Uterus (tissue), 2 donors: ENCODE results near the gene TACR1.

Source experiments
- POLR2A ChIP-seq, 2 donors: fragments of 450-650 bp; IDR thresholded peaks; one replicate each; pipeline ENCODE4 v1.6.1; 2016; ENCODE audit warnings: antibody characterized with exemption in 2 of 2, mild to moderate bottlenecking in 1 of 2, moderate library complexity in 1 of 2
- TF ChIP-seq, protein P1 (sequence below), 4 experiments: fragments of 200-600 bp in 2 of 4; fragments of 450-650 bp in 2 of 4; sonication (generic) in 2 of 4; IDR thresholded peaks; one replicate each; pipeline ENCODE4 v1.5.1; 2016 to 2019; ENCODE audit warnings: antibody characterized with exemption in 4 of 4, mild to moderate bottlenecking in 2 of 4, moderate library complexity in 1 of 4

DNA sequence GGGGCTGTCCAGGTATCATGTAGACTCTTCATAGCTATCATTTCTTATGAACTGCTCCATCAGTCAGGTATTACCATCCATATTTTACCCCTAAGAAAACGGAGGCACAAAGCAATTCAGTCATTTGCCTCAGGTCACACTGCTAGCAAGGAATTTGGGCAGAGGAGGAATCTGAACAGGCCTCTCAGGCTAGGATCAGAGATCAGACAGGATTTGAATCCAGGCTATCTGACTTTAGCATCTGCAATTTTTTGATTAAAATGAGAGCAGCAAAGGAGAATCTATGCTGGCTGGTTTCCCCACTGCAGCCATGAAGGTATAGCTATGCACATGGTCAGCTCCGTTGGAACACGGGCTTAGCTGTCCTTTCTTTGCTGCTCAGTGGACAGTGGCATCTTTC, 60.1 kb downstream of the TACR1 start:
- TF ChIP-seq, protein P1, sequence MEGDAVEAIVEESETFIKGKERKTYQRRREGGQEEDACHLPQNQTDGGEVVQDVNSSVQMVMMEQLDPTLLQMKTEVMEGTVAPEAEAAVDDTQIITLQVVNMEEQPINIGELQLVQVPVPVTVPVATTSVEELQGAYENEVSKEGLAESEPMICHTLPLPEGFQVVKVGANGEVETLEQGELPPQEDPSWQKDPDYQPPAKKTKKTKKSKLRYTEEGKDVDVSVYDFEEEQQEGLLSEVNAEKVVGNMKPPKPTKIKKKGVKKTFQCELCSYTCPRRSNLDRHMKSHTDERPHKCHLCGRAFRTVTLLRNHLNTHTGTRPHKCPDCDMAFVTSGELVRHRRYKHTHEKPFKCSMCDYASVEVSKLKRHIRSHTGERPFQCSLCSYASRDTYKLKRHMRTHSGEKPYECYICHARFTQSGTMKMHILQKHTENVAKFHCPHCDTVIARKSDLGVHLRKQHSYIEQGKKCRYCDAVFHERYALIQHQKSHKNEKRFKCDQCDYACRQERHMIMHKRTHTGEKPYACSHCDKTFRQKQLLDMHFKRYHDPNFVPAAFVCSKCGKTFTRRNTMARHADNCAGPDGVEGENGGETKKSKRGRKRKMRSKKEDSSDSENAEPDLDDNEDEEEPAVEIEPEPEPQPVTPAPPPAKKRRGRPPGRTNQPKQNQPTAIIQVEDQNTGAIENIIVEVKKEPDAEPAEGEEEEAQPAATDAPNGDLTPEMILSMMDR (IDR thresholded peaks at IDR 0.05), result no peak
- no peak for TF ChIP-seq POLR2A (IDR thresholded peaks at IDR 0.05)
